ENCODE measurements around the gene CDH23.

CDH23 gene

DNA sequence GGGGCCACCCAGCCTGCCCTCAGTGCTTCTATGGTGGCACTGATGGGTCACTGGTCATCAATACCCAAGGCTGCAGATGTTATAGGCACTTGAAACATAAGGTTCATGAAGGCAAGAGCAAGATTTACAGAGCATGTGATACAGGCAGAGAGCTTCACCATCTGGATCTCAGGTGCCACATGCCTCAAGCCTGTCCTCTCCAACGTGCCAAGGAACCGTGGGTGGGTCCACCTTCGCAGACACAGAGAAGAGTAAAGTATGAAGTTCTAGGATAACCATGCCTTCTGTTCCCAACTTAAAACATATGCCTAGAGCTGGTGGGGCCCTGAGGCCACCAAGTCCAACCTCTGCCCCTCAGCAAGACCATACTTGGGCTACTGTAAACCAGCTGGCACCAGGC, 26.7 kb upstream of the CDH23 start:
- no peak for DNase-seq

DNA sequence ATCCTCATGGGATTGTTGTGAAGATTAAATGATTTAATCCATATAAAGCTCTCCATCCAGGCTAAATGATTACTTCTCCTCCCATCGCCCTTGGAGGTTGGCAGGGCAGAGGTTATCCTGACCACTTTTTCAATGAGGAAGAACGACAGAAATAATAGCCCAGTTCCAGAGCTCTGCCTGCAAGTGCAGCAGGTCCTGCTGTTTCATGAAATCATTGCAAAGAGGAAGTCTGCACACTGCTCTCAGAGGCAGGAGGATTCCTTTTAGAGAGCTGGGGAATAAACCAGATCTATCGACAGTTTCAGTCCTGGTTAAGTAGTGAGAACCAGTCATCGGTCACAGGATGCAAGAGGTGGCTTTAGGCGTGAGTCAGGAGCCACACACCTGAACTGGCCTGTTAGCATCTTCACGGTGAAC, 25.0 kb upstream of the CDH23 start:
- DNase-seq: no peak

DNA sequence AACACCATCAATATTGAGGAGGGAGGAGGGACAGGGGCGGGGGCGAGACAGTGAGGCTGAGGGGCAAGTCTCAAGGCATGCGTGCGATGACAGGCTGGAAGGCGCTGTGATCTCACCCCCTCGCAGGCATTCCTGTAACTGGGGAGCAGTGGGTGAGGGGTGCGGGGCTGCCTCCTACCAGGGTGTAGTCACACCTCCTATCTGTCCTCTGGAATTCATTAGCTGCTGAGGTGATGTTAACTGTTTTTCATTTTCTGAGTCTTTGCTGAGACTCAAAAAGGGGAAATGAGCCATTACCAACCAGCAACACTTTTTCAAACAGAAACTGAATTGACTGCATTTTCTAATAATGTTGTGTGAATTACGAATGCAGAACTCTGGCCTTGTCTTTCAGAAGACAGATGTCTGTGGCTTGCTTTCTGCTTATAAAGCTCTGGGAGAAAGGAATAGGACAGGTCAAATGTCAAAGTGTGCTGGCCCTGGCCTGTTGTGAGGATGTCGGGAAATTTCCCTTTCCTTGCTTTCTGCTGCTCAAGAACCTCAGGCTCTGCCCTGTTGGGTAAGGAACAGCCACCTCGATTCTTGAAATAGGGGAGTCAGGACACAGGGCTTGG, 23.7 kb upstream of the CDH23 start:
- DNase-seq: no peak

DNA sequence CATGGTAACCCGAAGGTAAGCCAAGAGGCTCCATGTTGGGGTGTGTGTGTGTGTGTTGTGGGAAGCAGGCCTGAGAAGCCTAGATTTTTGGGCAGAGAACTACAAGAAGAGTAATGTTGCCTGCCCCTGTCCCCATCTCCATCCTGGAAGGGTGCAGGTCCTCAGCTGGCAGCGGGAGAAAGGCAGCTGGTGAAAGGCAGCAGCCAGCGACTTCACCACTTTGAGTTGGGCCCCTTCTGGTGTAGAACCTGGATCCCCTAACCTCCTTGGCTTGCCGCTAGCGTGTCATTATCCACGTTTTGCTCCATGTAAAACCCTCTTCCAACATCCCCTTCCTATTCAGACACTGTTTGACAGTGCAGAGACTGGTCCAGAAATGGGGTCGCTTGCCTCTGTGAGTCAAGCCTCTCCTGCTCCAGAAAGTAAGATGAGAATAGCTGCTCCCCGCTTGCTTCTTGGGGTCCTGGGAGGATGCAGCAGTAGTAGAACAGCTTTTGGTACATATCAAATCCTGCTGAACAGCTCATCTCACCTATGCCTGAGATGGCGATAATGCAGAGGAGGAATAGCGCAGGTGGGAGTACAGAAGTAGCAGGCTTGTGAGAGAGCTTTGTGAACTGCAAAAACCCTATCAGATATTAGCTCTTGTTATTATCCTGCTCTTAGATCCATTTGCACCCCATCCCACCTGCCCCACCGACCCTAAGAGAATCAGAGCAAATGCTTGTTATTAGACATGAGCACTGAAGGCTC, 22.1 kb upstream of the CDH23 start:
- DNase-seq: no peak

DNA sequence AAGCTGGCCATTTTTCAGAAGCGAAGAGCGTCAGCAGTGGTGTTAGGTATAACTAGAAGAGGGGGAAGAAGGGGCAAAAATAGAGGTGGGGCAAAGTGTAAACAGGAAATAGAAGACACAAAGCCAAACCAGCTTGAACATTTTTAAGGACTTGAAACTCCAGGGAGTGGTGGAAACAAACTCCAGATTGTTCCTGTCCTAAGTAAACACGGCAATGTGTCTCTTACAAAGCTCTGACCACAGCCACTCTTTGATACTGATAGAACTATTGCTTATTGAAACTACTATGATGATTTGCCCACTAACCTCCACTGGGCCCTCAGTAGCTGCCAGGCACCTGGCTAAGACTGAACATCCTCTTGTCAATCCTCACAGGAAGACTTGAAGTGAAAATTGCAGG, 20.8 kb upstream of the CDH23 start:
- DNase-seq: no peak

DNA sequence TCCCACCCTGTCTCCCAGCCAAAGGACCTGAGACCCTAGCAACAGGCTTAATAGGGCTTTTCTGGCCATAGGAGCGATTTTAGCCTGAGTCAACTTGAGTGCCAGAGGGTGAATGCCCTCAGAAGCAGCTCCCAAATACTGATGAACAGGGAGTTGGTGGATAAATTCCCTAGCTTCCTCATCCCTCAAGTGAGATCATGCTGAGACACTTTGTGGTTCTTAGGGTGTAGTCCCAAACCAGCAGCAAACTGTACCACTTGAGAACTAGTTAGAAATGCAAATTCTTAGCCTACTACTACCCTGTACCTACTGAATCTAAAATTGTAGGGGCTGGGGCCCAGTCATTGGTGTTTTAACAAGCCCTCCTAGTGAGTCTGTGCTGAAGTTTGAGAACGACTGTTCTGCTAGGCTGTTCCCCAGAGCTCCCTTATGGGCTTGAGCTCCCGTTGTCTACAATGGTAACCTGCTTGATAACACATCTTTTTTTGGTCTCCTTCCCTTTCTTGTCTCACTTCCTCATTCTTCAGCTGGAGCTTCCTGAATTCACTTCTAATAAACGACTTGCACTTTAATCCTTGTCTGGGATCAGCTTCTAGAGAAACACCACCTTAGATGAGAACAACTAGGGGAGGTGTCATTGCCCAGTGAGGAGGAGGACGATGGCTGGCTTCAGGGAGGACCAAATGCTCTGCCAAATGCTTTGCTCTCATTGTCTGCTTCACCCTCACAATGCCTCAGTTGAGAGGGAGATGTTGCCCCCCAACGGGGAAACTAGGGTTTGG, 18.2 kb upstream of the CDH23 start:
- no peak for DNase-seq

DNA sequence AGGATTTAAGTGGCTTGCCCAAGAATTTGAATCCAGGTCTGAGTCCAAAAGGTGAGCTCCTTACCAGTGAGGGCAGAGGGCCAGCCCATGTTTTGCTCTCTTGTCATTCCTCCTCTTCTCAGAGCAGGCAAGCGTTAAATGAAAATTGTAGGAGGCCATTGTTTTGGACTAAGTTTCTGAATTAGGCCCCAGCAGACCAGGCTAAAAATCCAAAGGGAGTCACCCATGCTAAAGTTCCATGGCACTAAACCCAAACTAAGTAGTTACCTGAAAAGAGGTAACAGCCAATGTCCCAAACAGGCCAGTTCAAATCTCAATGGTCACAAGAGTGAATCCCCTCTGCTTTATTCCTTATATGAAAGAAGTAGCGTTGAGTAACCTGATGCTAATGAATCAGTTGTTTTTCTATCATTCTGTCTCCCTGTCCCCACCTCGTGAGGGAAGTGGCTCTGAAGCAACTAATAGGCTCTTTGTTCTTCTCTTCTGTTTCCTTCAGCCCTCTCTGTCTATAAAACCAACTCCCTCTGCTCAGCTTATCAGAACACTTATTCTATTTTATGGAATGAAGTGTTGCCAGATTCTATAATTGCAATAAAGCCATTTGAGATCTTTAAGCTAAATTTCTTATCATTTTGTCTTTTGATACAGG, 17.5 kb upstream of the CDH23 start:
- no peak for DNase-seq

DNA sequence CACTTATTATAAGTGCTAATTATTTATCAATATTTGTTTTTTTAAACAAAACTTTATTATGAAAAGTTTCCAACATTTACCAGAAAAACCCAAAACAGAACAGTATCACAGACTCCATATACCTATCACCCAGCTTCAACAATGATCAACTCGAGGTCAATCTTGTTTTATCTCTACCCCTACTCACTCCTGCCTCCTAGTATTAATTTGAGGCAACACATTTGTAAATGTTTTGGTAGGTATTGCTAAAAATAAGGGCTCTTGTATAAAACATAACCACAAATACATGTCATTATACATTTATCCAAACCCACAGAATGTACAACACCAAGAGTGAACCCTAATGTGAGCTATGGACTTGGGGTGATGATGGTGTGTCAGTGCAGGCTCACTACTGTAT, 15.9 kb upstream of the CDH23 start:
- no peak for DNase-seq

DNA sequence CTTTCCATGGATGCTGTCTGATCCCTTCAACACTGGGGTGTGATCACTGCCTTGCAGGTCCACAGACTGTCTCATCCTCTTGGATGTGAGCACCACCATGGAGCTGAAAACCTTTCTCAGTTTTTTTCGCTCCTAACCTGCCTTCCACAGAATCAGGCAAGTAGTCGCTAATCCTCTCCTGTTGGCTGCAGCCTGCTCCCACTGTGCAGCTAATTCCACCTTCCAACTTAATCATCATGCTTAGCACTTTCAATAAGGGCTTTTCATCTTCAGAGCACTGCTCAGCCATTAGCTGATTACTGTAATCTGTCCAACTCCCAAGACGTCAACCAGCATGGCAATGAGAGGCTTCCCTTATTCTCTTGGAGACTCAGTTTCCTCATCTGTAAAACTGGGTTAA, 15.1 kb upstream of the CDH23 start:
- no peak for DNase-seq

DNA sequence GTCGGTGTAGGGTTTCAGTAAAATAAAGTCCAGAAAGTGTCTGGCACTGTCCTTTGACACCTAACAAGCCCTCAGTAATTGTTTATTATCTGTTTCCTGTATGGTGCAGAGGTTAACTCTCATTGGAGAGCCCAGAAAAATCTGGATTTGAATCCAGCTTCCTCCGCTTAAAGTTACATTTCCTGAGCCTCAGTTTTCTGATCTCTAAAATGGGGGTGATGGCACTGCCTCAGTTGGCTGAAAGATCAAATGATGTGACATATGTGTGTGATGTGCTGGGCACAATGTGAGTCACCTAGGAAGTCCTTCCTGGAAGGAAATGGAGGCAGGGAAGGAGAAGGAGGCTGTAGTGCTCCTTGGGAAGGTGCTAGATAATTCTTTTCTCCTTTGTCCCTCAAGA, 14.7 kb upstream of the CDH23 start:
- DNase-seq: no peak

DNA sequence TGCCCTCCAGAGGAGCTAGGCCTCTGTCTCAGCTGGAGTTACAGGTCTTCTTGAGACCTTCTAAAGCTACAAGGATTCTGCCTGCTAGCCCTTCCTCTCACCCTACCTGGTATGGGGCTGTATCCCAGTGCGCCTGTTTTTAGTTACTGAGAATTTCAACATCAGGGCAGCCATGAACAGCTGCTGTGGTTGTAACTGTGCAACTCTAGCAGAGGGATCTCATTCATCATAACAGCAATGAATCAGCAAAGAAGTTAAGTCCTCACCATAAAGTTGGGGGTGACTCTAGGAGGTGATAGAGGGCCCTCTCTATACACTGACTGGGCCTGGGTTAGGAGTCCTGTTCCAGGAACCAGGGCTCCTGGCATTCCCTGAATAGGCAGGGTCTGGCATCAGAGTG, 14.0 kb upstream of the CDH23 start:
- no peak for DNase-seq

DNA sequence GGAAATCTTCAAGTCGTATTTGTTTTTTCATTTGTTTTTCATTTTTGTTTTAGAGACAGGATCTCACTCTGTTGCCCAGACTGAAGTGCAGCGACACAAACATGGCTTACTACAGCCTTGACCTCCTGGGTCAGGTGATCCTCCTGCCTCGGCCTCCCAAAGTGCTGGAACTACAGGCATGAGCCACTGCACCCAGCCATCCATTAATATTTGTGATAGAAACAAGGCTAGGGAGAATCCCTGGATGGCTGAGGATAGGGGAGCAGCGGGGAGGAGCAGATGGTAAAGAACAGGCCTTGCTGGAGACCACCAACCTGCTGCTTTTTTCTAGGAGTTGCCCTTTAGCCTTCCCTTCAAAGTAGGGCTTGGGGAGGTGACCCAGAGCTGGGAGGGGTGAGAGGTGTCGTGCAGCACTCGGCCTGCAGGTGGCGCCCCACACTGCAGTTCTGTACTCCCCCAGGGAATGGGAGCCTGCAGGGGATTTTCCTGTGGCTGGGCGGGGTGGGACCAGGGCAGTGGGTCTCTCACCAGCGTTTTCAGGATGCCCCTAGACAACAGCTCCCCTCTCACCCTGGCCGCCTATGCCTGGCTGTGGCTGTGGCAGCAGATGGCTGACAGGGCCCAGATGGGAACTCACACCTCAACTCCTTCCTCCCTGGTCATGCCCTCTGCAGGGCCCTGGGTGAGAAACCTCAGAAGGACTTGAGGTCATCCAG, 12.6 kb upstream of the CDH23 start:
- DNase-seq: peak; percentile 61

DNA sequence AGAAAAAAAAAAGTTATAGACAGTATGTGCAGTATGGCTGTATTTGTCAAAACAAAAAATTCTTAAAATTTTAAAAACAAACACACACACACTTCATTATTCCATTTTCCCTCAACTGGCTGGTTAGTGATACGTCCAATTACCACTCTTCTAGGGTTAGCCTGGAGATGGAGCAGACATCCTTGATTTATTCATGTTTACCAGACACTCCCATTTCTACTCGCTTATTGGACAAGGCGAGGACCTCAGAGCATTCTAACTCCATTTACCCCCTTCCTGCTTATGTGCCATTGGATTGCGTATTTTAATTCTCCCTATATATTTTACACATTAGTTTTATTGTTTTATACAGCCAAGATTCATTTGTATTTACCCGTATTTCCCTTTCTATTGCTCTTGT, 8.5 kb upstream of the CDH23 start:
- DNase-seq: no peak

DNA sequence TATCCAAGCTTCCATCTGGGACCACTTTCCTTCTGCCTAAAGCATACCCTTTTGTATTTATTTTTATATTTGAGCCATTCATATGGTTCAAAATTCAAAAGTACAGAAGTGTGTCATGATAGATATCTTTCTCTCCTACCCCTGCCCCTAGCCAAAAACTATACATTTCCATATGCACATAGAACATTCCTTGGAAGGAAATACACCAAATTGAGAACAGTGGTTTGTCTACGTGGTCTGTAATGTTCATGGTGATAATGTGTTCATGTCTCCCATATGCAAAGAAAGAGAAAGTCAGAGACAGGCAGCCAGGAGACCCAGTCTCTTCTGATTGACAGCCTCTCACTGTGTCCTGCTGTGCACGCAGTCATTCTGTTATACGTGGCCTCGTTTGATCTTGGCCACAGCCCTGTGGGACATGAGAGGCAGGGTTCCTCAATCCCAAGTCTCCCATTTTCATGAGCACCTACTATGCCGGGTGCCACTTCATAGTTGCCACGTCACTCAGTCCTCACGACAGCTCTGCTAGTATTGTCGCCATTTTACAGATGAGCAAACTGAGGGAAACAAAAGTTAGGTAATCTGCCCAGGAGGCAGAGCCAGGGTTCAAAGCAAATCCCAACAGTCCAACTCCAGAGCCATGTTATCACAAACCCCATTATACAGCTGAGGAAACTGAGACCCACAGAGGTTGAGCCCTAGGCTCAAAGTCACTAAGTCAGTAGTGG, 8.0 kb upstream of the CDH23 start:
- no peak for DNase-seq

DNA sequence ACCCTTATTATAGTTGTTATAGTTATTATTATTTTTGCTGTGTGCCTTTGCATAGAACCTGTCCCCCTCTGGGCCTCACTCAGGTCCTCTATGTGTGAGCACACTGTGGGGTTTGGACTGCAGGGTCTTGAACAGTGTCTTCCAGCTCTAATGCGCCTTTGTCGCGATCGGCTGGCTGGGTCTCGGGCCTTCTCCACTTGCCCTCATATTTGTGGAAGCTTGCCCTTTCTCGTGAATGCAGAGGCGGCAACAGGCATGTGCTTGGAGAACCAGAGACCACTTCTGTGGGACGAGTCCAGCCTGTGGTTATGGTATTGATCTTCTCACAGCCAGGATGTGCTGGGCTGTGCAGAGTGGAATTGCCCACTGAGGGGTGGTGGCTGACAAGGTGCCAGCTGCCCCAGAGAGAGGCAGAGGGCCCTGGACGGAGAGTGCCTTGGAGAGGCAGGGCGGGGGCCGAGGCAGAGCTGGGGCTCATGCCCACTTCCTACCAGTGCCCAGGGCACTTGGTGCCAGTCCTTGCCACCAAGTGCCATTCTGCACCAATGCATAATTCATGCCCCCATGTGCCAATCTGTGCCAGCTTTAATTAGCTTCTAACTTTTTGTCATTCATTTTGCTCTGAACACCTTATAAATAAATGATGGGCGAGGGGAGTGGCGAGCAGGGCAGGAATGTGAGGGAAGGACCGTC, 6.8 kb upstream of the CDH23 start:
- no peak for DNase-seq

DNA sequence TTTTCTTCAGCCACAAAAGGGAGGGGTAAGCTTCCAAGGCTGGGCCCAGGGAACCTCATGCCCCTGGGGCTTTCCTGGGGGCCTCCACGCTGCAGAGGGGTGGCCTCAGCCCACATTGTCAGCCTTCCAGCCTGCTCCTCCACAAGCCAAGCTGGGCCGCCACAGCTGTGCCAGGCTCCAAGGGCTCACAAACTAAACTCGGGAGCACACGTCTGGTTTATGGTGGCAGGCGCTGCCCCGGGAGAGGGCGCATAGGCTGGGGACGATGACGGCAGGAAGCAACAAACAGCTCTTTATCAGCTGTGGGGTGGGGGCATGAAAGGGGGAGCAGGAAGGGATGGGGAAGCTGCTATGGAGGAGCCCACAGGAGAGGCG, 6.3 kb upstream of the CDH23 start:
- DNase-seq: no peak

DNA sequence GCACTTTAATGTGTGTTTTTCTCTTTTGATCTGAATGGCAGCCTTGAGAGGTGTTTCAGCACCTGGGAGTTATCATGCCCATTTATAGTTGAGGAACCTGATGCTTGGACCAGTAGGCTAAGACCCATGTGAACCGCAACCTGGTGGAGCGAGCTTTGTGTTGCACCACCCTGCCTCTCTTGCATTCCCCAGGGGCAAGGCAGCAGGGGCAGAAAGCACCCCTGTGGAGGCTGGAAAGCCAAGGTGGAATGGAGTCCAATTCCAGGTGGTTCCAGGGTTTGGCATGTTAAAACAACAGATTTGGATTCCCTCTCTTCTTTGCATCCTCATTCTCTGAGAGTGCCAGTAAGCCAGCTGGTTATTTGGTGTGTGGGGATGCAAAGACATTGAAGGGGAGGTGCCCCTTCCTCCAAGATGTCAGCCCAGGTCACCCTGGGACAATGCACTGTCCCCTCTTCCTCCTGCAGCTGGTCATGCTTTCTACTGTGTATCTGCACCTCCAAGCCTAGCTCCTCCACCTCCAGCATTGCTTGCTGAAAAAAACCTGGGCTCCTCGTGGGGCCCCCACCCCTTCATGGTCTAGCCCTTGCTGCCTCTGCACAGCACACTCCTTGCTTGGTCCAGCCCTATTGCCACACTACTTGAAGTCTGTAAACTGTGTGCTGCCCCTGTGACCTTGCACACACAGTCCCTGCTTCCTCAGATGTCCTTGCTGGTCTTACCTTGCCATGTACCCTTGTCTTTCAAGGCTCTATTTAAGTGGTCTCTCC, 5.6 kb upstream of the CDH23 start:
- DNase-seq: no peak

DNA sequence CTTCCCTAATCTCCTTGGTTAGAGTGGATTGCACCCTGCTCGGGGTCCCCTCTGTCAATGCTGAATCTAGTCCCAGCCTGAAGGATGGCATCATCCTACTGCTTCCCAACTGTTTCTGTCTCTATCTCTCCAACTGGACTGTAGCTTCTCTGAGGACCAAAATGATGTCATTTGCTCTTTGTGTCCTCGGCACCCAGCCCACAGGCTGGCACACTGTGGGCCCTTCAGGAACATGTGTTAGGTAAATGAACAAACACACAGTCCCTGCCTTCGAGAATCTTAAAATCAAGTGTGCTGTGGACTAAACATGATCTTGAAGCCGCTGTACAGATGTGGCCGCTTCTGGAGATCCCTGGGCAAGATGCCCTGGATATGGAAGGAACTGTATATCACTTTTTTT, 5.0 kb upstream of the CDH23 start:
- DNase-seq: no peak

DNA sequence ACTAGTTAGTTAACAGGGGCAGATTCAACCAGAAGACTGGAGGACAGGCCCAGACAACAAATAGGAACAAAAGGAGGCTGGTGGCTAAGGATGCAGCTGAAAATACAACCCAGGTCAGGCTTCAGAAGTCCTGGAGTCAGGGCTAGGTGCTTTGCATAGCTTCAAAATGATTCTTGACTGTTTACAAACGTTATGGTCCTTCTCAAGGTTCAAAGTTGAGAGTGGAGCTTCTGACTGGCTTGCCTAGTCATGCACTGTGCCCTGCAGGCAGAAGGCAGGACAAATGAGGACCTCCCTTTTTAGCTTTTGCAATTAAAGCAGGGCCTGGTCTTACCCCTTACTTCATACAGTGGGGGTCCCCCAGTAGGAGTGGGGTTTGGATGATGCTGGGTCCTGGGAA, 4.4 kb upstream of the CDH23 start:
- no peak for DNase-seq

DNA sequence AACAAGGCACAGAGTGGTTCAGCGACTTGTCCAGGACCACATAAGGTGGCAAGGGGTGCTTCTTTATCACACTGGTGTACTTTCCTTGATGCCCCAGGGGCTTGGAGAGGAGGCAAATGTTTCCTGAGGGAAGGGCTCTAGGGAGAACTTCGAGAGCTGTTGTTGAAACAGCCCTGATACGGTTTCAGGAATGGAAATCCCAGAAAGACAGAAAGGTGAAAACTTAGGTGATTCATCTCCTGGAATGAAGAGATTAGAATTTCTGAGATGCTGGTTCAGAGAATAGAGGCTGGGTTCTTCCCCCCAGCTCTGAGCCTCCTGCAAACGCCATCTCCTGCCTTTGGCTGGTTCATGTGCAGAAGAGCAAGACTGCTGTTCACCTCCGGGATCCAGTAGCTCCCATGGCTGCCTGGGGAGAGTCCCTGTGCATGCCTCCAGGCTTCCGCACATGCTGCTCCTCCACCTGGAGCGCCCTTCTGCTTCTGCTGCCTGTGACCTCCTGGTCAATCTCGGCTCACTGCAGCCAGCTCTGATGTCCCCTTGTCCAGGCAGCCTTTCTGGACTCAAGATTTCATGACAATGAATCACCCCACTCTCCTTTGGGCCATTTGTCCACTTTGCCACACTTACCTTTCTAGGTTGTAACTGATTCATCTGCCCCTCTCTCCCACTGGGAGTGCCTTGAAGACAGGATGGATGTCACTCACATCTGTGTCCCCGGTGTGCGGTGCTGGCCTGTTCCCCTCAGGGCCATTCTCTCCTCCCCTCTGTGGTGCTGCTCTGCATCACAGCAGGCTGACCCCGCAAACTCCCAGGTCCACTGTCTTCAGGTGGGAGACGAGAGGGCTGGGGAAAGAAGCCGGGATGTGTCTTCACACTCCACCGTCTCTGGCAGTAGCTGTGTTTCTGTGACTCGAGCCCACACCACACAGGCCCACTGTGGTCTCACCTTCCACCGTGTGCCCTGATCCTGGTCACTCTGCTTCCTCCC, 3.6 kb upstream of the CDH23 start:
- no peak for DNase-seq

Measured in CD4-positive, alpha-beta T cell treated with Interleukin-4 for 4 hours (primary cell).